ENCODE results near the gene MYO1D. TPM values are rescaled to one million over a fixed set of nuclear protein-coding genes. Genes with fewer than 3 reads are reported as not detected.

The MYO1D gene
- total and polyA plus RNA-seq, 2 of the 13 experiments (the other 11 are each of a cell fraction or from before 2014, with no cell fraction given), result 13.2 to 17.3 TPM

- FAIRE-seq (no peak), DNase-seq (ENCODE audit: low spot score) (no peak), ATAC-seq (no peak)
- H3K9me3 ChIP-seq (ENCODE audit: low read length), result no peaks in the 10 kb centered on the region
- CTCF ChIA-PET (ENCODE audit: low intra/inter-chr PET ratio, low total read pairs), result no interaction called here
- H3K27me3 ChIP-seq (ENCODE audit: control insufficient read depth in 1 of 2, insufficient read depth in 2 of 2, low read length in 2 of 2), result no peaks in the 10 kb centered on the region
- H3K4me2 ChIP-seq (ENCODE audit: low read depth, low read length), result no peak overlapping the region
- no peaks in the 10 kb centered on the region for H3K4me1 ChIP-seq (ENCODE audit: insufficient read depth, low read length)
- no peak overlapping the region for H3K27ac ChIP-seq (ENCODE audit: extremely low read length, insufficient read depth, low read length)
- 75% methylated on average over 2 of the region's 2 CpGs for WGBS (ENCODE audit: low lambda C conversion rate)
- no peaks in the 10 kb centered on the region for H3K79me2 ChIP-seq (ENCODE audit: insufficient read depth, low read length)
- in situ Hi-C loops (cut with HindIII; ENCODE audit: extremely low pct_ligation_motif_present, low pct_unique_long_range_greater_than_20kb) (no loop called here), intact Hi-C loops (cut with micrococcal nuclease; ENCODE audit: unreplicated experiment) (no loop called here)
- H3K36me3 ChIP-seq (replicated peaks in 1 of 2; ENCODE audit: control insufficient read depth in 1 of 2, insufficient read depth in 2 of 2, low read length in 2 of 2), result no peaks in the 10 kb centered on the region
- H3K9ac ChIP-seq (ENCODE audit: insufficient read depth, low read depth, low read length), result no peak overlapping the region
- BruUV-seq (replicated peaks), result no TSS peak
- no peak overlapping the region for H3K4me3 ChIP-seq (replicated peaks in 1 of 3; ENCODE audit: insufficient read depth in 1 of 3, low read depth in 2 of 3, low read length in 3 of 3)
- H4K20me1 ChIP-seq (ENCODE audit: insufficient read depth, low read length), result no peaks in the 10 kb centered on the region; the same call in 1 of the 2 replicates
- POLR2A ChIA-PET, result no interaction called here
- H2AFZ ChIP-seq (ENCODE audit: low read length), result no peak overlapping the region
- TF ChIP-seq, protein P1, sequence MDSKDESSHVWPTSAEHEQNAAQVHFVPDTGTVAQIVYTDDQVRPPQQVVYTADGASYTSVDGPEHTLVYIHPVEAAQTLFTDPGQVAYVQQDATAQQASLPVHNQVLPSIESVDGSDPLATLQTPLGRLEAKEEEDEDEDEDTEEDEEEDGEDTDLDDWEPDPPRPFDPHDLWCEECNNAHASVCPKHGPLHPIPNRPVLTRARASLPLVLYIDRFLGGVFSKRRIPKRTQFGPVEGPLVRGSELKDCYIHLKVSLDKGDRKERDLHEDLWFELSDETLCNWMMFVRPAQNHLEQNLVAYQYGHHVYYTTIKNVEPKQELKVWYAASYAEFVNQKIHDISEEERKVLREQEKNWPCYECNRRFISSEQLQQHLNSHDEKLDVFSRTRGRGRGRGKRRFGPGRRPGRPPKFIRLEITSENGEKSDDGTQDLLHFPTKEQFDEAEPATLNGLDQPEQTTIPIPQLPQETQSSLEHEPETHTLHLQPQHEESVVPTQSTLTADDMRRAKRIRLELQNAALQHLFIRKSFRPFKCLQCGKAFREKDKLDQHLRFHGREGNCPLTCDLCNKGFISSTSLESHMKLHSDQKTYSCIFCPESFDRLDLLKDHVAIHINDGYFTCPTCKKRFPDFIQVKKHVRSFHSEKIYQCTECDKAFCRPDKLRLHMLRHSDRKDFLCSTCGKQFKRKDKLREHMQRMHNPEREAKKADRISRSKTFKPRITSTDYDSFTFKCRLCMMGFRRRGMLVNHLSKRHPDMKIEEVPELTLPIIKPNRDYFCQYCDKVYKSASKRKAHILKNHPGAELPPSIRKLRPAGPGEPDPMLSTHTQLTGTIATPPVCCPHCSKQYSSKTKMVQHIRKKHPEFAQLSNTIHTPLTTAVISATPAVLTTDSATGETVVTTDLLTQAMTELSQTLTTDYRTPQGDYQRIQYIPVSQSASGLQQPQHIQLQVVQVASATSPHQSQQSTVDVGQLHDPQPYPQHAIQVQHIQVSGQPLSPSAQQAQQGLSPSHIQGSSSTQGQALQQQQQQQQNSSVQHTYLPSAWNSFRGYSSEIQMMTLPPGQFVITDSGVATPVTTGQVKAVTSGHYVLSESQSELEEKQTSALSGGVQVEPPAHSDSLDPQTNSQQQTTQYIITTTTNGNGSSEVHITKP (CRISPR knock-in tag; IDR thresholded peaks at IDR 0.05; ENCODE audit: low read depth), result no peak
- TF ChIP-seq ZNF780A (CRISPR knock-in tag; IDR thresholded peaks at IDR 0.05) (no peak), ZFYVE20 (CRISPR knock-in tag; IDR thresholded peaks at IDR 0.05; ENCODE audit: borderline replicate concordance, low read depth) (no peak), ZNF614 (CRISPR knock-in tag; IDR thresholded peaks at IDR 0.05; ENCODE audit: borderline replicate concordance) (no peak), HNRNPUL1 (IDR thresholded peaks at IDR 0.05; ENCODE audit: low read depth, low read length) (no peak), TEAD3 (CRISPR knock-in tag; optimal IDR thresholded peaks at IDR 0.05; ENCODE audit: borderline replicate concordance) (no peak), SP1 (IDR thresholded peaks at IDR 0.05) (no peak), SP1 (CRISPR knock-in tag; IDR thresholded peaks at IDR 0.05) (no peak), ZNF639 (CRISPR knock-in tag; conservative IDR thresholded peaks at IDR 0.05) (no peak)
- TF ChIP-seq, protein P2, sequence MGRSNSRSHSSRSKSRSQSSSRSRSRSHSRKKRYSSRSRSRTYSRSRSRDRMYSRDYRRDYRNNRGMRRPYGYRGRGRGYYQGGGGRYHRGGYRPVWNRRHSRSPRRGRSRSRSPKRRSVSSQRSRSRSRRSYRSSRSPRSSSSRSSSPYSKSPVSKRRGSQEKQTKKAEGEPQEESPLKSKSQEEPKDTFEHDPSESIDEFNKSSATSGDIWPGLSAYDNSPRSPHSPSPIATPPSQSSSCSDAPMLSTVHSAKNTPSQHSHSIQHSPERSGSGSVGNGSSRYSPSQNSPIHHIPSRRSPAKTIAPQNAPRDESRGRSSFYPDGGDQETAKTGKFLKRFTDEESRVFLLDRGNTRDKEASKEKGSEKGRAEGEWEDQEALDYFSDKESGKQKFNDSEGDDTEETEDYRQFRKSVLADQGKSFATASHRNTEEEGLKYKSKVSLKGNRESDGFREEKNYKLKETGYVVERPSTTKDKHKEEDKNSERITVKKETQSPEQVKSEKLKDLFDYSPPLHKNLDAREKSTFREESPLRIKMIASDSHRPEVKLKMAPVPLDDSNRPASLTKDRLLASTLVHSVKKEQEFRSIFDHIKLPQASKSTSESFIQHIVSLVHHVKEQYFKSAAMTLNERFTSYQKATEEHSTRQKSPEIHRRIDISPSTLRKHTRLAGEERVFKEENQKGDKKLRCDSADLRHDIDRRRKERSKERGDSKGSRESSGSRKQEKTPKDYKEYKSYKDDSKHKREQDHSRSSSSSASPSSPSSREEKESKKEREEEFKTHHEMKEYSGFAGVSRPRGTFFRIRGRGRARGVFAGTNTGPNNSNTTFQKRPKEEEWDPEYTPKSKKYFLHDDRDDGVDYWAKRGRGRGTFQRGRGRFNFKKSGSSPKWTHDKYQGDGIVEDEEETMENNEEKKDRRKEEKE (IDR thresholded peaks at IDR 0.05), result no peak
- TF ChIP-seq, protein P3, sequence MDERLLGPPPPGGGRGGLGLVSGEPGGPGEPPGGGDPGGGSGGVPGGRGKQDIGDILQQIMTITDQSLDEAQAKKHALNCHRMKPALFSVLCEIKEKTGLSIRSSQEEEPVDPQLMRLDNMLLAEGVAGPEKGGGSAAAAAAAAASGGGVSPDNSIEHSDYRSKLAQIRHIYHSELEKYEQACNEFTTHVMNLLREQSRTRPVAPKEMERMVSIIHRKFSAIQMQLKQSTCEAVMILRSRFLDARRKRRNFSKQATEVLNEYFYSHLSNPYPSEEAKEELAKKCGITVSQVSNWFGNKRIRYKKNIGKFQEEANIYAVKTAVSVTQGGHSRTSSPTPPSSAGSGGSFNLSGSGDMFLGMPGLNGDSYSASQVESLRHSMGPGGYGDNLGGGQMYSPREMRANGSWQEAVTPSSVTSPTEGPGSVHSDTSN (CRISPR knock-in tag; IDR thresholded peaks at IDR 0.05), result no peak
- TF ChIP-seq, protein P4, sequence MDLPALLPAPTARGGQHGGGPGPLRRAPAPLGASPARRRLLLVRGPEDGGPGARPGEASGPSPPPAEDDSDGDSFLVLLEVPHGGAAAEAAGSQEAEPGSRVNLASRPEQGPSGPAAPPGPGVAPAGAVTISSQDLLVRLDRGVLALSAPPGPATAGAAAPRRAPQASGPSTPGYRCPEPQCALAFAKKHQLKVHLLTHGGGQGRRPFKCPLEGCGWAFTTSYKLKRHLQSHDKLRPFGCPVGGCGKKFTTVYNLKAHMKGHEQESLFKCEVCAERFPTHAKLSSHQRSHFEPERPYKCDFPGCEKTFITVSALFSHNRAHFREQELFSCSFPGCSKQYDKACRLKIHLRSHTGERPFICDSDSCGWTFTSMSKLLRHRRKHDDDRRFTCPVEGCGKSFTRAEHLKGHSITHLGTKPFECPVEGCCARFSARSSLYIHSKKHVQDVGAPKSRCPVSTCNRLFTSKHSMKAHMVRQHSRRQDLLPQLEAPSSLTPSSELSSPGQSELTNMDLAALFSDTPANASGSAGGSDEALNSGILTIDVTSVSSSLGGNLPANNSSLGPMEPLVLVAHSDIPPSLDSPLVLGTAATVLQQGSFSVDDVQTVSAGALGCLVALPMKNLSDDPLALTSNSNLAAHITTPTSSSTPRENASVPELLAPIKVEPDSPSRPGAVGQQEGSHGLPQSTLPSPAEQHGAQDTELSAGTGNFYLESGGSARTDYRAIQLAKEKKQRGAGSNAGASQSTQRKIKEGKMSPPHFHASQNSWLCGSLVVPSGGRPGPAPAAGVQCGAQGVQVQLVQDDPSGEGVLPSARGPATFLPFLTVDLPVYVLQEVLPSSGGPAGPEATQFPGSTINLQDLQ (CRISPR knock-in tag; IDR thresholded peaks at IDR 0.05), result no peak
Measured at GRCh38 chr17:32859857-32860525, 16.9 kb downstream of the MYO1D start.

All from HepG2 (cell line).